GM19025 (cell line): ENCODE measurements around the gene LRBA.
"Not testable (repeated sequence)": the region's sequence is repeated elsewhere in the genome, so short reads cannot be mapped to it uniquely, and the experiment has no call there.

Experiments used
- ATAC-seq: cut with Tn5 transposase; IDR thresholded peaks from one replicate; pipeline ENCODE4 v1.9.1; 2021; ENCODE audit warnings: mild to moderate bottlenecking, low read depth, moderate library complexity; ENCODE audit not compliant: unreplicated experiment

Gene LRBA

DNA sequence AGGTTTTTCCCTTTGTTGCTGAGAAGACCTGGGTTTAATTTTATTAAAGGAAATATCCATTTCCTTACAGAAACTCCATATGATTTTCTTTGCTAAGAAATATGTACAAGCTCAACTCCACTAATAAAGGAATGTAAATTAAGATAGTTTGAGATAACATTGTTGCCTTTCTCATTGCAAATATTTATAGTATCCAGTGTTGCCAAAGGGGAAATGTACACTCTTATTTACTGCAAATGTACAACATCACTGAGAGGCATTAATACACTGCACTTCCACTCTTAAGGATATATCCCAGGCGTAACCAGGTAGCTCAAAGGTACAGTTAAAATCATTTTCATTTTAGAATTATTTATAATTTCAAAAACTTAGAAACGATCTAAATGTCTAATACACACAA, 7.5 kb upstream of the LRBA start:
- no peak for ATAC-seq

DNA sequence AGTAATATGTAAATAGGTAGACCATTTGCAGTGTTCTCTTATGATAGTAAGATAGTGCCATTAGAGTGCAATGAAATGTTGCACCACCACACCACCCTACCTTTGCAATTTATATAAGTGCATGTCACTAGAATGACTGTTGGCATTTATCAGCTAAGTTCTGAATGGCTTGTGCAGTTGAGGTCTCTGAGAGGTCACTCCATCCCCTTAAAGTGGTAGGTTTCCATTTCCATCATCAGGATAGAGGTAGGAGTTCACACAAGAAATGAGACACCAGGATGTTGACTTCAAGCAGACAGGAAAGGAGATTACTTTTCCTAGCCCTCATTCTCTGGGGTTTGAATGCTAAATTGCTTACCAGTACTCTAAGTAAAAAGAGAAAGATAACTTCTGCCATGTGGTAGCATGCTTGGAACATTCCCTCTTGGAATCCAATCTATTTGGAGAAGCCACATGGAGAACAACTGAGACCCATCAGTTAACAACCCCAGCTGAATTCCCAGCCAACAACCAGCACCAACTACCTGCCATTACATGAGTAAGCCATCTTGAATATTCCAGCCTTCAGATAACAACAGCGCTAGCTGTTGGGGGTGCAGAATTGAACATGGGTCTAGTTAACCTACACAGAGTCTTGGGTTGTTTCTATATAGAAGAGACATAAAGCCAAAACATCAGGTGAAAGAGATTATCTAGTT, 6.7 kb upstream of the LRBA start:
- no peak for ATAC-seq

DNA sequence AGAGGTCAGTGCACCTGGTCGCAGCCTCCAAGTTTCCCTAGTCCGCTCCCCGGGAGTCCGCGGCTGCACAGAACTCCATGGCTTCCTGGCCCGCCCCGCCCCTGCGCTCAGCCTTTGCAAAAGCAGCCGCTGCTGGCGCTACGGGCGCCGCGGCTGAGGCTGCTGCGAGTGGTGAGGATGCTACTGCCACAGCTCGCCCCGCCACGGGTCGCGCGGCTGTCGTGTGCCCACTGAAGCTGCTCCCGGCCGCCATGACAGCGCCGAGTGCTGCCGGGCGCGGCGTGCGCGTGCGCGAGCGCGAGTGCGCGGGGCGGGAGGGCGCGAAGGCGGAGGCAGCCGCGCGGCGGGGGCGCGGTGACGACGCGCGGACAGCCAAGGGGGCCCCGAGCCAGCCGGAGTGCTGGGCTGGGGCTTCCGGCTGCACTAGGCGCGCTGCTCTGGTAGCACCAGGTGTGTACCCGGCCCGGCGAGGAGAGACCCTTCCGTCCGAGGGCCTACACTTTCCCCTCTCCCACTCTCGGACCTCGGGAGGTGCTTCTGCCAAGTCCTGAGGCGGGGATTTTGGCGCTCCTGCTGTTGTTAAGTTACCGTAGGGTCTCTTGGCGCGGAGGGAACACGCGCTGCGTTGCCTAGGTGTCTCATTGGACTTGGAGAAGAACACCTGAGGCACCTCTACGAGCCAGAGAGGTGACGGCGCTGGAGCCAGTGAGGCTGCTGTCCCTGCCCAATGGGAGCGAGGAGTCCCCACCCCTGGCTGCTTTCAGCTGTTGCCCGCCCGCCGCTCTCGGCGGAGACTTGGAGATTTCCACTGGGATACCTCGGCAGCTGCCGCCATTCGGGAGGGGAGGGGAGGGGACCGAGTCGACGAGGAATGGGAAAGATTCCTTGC, 619 bp upstream of the LRBA start:
- peak; percentile 71 for ATAC-seq

DNA sequence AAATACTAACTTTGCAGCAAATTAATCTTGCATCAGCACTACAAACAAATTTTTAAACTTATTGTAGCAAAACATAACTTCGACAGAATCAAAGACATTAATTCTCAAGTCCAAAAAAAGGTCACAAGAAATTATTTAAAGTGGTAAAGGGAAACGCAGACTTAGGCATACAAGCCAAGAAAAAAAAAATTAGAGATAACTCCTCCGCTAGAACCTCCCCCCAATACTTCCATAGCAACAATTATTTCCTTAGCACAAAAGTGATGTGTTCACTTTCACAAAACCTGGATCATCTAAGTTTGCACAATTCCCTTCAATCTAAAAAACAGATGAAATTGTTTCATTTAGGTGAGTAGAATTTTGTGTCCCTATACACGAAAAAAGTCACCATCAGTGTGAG, 1.1 kb downstream of the LRBA start:
- ATAC-seq: no peak

DNA sequence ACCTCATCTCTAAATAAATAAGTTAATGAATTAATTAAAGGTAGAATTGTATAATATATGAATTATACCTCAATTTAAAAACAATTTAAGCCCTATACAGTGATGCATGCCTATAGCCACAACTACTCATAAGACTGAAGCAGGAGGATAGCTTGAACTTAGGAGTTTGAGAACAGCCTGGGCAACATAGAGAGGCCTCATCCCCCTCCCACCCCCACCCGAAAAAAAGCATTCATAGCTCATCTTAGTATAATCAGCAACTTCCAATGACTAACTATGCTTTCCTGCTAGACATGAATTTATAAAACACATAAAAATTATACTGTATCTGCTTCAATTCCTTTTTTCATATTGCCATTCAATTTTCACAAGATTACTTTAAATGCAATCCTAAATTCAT, 1.6 kb downstream of the LRBA start:
- ATAC-seq: no peak

DNA sequence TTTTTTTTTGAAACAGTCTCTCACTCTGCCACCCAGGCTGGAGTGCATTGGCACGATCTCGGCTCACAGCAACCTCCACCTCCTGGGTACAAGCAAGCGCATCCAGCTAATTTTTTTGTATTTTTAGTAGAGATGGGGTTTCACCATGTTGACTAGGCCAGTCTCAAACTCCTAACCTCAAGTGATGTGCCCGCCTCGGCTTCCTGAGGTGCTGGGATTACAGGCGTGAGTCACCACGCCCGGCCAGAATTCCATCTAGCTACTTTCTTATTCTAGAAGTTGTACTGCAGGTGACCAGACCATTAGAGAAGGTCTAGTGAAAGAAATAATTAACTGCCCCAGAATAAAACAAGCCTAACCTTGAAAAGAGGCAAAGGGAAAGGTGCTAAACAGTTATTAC, 2.3 kb downstream of the LRBA start:
- no peak for ATAC-seq

DNA sequence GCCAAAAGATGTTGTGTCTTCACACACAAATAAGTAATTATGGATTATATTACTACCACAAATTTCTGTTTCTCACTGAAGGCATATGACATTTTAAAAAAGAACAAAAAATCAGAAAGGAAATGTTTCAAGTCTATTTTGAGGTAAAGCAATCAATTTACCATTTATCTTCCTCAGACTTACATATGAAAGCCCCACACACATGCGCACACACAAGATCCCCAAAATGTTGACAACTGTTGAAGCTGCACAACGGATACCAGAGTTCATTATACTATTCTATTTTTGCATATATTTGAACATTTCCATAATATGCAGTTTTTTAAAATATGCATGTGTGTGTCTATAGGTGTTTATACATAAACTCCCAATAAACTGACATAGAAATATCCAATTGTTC, 2.7 kb downstream of the LRBA start:
- ATAC-seq: no peak

DNA sequence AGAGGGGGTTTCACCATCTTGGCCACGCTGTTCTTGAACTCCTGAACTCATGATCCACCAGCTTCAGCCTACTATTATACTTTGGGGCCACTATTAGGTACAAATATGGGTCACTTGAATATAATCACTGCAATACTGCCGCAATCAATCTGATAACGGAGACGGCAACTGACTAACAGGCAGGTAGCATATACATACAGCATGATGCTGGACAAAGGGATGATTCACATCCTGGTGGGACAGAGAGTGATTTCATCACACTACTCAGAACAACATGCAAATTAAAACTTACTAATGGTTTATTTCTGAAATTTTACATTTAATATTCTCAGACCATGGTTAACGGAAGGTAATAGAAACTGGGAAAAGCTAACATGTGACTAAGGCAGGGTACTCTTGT, 10.9 kb downstream of the LRBA start:
- ATAC-seq: no peak

DNA sequence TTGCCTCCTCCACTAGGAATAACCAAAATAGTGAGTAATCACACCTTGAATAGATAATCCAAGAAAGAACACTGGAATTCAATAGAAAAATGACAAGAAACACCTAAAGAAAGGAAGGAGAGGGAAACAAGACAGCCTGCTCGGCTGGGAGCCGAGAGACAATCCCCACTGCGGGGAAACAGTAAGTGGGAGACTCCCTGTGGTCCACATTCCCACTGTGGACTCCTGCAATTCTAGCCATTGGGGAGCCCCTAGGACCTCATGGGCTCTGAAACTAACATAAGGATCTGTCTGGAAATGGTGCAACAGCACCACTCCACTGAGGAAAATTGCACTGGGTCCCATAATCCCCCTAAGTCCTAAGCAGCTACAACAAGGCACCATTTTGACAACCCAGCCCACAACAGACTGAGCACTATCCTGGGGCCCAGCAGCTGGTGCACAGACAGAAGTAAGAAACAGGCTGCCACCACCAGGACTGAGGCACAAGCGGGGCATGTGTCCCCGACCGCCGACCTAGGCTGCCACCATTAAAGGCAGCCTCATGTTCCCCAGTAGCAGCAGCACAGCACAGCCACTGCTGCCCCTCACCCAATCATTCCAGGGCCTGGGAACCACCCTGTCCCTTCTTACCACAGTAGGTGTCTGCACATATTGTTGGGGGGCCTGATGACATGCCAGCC, 14.2 kb downstream of the LRBA start:
- no peak for ATAC-seq

DNA sequence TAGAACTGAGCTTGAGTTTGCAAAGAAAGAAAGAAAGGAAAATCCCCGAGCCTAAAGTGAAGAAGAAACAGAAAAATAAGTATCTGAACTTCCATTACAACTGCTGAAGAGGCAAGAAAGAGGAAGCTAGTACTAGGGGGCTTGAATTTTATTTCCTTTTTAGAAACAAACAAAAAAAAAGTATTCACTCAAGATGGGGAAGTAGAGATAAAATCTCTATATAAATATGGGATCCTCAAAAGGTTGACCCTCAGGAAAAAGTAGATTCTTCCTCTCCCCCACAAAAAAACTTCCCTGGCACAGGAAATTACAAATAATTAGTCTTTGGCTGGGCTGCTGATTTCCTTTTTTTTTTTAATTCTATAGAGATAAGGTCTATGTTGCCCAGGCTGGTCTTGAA, 16.0 kb downstream of the LRBA start:
- ATAC-seq: no peak

DNA sequence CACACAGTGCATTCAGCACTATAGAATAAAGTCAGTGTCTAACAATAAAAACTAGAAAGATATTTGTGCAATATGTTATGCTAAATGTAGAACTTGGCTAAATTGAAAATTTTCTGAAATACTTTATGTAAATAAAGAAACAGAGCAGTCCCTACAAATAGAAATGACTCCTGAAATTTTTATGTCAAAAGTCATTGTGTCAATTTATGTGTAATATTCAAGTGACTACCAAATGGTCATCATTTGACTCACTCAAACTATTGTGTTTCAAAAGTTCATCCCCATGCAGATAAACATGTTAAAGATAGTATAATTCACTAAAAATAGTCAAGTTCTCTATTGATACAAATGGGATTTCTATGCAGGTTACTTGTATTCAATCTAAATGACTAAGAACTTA, 17.9 kb downstream of the LRBA start:
- no peak for ATAC-seq

DNA sequence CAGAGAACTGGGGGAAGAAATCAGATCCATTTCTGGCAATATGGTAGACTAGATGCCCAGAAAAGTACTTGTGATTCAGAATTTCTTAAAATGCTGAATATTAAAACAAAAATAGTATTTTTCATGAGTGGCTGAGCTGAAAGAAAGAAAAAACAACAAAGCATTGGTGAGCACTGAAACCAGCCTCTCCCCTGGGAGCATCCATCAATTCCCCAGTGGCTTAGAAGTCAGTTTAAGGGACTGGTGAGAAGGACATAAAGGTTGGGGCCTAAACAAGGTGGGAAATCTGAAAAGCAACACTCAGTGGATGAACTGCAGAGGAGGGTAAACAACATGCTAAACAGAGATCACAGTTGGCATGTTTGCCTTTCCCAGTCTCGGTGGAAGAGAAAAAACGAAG, 20.4 kb downstream of the LRBA start:
- ATAC-seq: no peak

DNA sequence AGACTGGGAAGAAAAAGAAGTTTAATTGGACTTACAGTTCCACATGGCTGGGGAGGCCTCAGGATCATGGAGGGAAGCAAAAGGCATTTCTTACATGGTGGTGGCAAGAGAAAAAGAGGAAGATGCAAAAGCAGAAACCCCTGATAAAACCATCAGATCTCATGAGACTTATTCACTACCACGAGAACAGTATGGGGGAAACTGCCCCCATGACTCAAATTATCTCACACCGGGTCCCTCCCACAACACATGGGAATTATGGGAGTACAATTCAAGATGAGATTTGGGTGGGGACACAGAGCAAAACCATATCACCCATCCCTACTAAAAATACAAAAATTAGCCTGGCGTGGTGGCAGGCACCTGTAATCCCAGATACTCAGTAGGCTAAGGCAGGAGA, 21.5 kb downstream of the LRBA start:
- not testable (repeated sequence) for ATAC-seq

DNA sequence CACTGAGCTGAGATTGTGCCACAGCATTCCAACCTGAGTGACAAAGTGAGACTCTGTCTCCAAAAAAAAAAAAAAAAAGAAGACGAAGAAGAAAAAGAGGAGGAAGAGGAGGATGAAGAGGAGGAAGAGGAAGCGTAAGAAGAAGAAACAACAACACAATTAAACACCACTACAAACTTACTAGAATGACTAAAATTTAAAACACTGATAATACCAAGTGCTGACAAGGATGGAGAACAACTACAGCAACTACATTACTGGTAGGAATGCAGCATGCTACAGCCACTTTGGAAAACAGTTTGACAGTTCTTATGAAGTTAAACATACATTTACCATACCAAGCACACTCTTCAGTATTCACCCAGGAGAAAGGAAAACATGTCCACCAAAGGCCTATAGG, 24.1 kb downstream of the LRBA start:
- ATAC-seq: no peak

DNA sequence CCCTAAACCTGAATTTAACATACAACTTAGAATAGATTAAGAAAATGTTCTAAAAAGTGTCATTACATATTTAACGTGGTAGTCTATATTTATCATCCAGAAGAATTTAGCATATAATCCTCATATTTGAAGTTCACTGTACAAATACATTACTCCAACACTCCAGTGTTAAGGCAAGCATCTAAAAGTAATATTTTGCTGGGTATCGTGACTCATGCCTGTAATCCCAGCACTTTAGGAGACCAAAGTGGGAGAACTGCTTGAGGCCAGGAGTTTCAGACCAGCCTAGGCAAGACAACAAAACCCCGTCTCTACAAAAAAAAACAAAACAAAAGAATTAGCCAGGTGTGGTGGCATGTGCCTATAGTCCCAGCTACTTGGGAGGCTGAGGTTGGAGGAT, 24.8 kb downstream of the LRBA start:
- no peak for ATAC-seq

DNA sequence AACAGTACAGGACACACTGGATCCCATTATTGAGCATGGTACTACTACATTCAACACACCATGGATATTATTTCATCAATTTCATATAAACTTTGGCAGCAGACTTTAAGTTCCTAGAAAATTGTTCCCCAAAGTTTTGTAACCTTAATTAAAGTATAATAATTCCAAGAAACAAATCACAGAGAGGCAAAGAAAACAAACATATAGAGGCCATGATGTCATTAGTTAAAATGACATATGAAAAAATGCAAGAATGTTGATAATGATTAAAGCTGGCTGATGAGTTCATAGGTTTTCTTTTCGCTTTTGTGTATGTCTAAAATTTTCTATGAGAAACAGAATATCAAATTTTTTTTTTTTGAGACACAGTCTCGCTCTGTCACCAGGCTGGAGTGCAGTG, 26.8 kb downstream of the LRBA start:
- no peak for ATAC-seq

DNA sequence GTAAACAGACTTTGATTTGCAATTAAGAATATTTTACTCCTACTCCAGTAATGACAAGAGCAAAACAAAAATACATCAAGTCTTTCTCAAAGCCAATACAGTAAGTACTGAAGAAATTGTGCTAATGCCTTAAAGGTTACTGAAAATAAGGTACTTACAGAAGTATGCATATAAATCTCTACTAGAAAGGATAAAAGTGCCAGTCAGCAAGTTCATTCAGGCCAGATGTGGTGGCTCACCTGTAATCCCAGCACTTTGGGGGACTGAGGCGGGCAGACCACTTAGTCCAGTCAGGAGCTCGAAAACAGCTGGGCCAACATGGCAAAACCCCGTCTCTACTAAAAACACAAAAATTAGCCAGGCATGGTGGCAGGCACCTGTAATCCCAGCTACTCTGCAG, 27.9 kb downstream of the LRBA start:
- ATAC-seq: no peak

DNA sequence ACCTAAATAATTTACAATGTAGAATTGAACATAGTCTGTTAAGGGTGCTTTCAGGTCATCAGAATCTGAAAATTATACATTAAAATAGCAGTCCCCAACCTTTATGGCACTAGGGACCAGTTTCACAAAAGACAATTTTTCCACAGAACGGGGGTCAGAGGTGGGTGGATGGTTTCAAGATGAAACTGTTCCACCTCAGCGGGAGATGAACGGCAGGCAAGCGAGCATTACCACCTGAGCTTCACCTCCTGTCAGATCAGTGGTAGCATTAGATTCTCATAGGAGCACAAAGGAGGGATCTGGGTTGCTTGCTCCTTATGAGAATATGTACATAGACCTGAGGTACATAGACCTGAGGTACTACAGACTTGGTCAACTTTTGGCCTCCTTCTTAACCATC, 29.0 kb downstream of the LRBA start:
- no peak for ATAC-seq

DNA sequence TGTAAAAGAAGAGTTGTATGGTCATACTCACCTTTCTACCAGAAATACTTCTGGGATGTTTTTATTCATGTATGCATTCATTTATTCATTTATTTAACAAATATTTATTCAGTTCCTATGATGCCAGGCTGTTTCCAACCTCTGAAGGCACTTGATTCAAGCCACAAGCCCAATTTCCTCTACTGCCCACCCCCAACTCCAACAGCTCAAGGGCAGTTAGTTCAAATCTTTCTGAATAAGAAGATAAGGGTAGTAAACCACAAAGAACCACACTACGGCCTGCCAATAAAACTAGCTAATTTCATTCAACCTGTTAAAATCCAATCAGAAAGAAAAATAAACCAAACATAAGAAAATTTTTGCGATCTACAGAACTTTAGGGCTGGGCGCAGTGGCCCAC, 31.2 kb downstream of the LRBA start:
- ATAC-seq: no peak

DNA sequence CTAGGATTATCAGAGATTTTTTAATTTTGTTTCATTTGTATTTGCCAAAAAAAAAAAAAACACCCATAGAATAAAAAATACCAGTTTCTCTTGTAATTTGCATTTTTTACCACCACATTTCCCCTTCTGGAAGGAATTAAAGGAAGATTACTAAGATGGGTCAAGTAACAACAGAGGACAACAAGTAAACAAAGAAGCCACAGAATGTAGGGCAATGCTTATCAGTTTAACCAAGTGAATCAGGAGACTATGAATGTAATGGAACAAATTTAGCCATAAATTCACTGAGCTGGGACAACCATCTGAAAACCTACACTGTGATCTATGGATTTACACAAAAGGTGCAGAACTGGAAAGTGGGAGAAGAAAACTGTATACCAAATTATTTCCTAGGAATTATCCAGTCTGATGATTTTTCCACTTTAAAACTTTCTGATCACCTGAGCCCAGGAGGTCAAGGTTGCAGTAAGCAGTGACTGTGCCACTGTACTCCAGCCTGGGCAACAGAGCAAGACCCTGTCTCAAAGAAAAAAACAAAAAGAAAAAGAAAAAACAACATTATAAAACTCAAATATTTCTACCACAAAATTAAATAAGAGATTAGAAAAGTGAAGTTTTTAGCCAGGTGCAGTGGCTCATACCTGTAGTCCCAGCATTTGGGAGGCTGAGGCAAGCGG, 32.4 kb downstream of the LRBA start:
- ATAC-seq: no peak
